ACC112 (cell line): ENCODE measurements around the gene CPSF4.

ENCODE experiments used
- H2AFZ ChIP-seq: fragments of 200-600 bp; sonication (generic); one replicate; pipeline ENCODE4 v1.6.0; 2017; ENCODE audit warnings: antibody characterized with exemption, low read length; ENCODE audit not compliant: unreplicated experiment
- H3K27ac ChIP-seq: fragments of 200-600 bp; sonication (generic); 2 replicates; pipeline ENCODE4 v1.5.1; 2014; ENCODE audit warnings: low read depth, mild to moderate bottlenecking, antibody characterized with exemption, low read length, moderate library complexity
- H3K27me3 ChIP-seq: fragments of 200-600 bp; sonication (generic); 2 replicates; pipeline ENCODE4 v1.6.1; 2014; ENCODE audit warnings: mild to moderate bottlenecking, antibody characterized with exemption, low read length, moderate library complexity, mixed read lengths; ENCODE audit not compliant: insufficient read depth
- H3K36me3 ChIP-seq: fragments of 200-600 bp; sonication (generic); 2 replicates; pipeline ENCODE4 v1.6.1; 2016; ENCODE audit warnings: mild to moderate bottlenecking, antibody characterized with exemption, low read length, moderate library complexity, mixed read lengths; ENCODE audit not compliant: insufficient read depth
- H3K4me1 ChIP-seq: fragments of 200-600 bp; sonication (generic); one replicate; pipeline ENCODE4 v1.6.1; 2016; ENCODE audit warnings: low read length, mixed read lengths; ENCODE audit not compliant: insufficient read depth, unreplicated experiment, control insufficient read depth
- H3K4me3 ChIP-seq: fragments of 200-600 bp; sonication (generic); 2 replicates; pipeline ENCODE4 v1.5.1; 2014; ENCODE audit warnings: mild to moderate bottlenecking, low read depth, low read length
- H3K79me2 ChIP-seq: fragments of 200-600 bp; sonication (generic); one replicate; pipeline ENCODE4 v1.6.0; 2016; ENCODE audit warnings: low read length; ENCODE audit not compliant: control insufficient read depth, unreplicated experiment, insufficient read depth

The CPSF4 gene

DNA sequence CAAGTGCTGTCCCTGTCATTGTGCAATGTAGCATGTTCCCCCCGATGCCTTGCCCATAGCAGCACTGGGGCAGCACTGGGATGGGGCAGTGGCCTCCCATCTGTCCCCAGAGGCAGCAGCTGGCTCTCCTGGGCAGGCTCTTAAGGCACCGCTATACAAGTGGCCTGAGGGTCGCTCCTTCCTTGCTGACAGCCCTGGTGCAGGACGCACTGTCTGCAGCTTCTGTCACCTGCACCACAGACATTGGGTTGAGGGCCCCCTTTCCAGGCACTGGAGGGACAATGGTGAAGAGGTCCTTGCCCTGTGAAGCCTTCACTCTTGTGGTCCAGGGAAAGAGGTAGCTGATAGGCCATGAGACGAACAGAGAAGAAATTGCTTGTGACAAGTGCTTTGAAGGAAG is 10.6 kb downstream of the CPSF4 start:
- no peak overlapping the region for H2AFZ ChIP-seq
- no peak overlapping the region for H3K27ac ChIP-seq
- no peaks in the 10 kb centered on the region for H3K27me3 ChIP-seq
- H3K4me3 ChIP-seq, result no peak overlapping the region
- peaks cover 24% of the 10 kb centered on the region for H3K36me3 ChIP-seq
- no peaks in the 10 kb centered on the region for H3K79me2 ChIP-seq
- H3K4me1 ChIP-seq, result no peaks in the 10 kb centered on the region

DNA sequence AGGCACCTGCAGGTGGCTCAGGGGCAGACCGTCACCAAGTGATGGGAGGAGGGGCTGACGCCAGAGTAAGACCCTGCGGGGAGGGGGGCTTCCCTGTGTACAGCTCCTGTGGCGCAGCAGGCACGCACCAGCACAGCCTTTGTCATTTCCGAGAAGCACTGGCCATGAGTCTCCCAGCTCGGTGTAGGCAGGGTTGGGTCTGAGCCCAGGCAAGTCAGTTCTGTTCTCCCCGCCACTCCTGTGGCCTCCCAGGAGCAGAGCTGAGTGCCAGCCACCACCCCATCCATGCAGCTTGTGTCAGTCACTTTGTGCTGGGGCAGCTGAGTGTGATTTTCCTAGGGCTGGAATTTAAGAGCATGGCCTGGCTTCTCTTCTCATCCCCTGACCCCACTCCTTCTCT is 13.2 kb downstream of the CPSF4 start:
- no peak overlapping the region for H2AFZ ChIP-seq
- peaks cover 20% of the 10 kb centered on the region; the same call in 1 of the 2 replicates for H3K36me3 ChIP-seq
- H3K27me3 ChIP-seq, result no peaks in the 10 kb centered on the region
- H3K4me1 ChIP-seq, result no peaks in the 10 kb centered on the region
- H3K27ac ChIP-seq, result no peak overlapping the region
- no peaks in the 10 kb centered on the region for H3K79me2 ChIP-seq
- no peak overlapping the region for H3K4me3 ChIP-seq

DNA sequence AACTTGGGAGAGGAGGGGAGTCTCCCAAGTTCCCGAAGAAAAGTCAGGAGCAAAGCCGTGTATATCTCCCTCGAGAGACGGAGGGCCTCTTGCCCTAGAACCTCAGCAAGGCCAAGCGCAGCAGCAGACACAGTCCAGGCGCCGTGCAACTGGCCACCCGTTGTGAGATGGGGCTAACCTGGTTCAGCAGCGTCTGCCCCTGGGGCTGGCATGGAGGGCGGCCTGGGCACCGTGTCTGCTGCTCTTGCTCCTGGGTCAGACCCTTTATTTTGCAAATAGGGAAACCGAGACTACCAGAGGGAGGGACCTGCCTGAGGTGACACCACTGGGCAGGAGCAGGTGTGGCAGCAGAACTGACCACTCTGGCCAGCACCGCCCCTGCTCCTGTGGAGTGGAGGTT is 13.8 kb downstream of the CPSF4 start:
- no peak overlapping the region for H3K4me3 ChIP-seq
- H3K27me3 ChIP-seq, result no peaks in the 10 kb centered on the region
- no peak overlapping the region for H3K27ac ChIP-seq
- H3K4me1 ChIP-seq, result no peaks in the 10 kb centered on the region
- no peaks in the 10 kb centered on the region for H3K79me2 ChIP-seq
- peaks cover 20% of the 10 kb centered on the region; the same call in 1 of the 2 replicates for H3K36me3 ChIP-seq
- H2AFZ ChIP-seq, result no peak overlapping the region

DNA sequence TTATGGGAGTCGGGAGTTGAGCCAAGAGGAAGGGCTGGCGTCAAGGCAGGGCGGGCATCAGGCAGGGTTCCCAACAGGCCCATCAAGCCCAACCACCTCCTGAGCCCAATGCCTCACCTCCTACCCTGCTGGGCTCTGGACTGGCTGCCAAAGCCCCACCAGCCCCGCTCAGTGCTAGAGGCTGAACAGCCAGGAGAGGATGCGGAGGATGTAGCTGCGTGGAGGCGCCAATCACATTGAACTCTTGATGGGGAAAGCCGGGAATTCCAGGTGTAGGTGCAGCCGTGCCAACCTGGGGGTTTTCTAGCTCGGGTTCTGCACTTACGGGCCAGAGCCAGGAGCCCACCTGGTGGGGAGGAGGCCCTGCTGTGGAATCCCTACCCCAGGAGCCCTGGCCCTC is 14.4 kb downstream of the CPSF4 start:
- H3K4me3 ChIP-seq, result no peak overlapping the region
- H3K36me3 ChIP-seq, result peaks cover 20% of the 10 kb centered on the region; the same call in 1 of the 2 replicates
- H3K27me3 ChIP-seq, result no peaks in the 10 kb centered on the region
- no peak overlapping the region for H2AFZ ChIP-seq
- H3K4me1 ChIP-seq, result no peaks in the 10 kb centered on the region
- H3K27ac ChIP-seq, result no peak overlapping the region
- no peaks in the 10 kb centered on the region for H3K79me2 ChIP-seq

DNA sequence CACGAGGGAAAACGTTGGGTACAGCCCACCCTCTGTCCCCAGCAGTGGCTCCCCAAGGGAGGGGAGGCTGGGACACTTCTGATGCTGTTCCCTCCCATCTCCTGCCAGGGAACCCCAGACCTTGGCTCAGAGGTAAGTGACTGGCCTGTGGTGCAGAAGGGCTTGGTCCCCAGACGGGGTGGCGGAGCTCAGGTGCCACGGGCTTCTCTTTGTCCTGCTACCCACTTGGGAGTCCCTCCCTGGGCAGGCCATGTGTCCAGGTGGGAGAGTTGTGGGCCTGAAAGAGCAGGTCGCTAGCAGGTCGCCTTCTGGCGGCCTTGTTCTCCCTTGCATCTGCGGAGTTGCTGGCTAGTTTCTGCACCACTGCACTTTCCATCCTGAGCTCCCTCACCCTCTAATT is 17.1 kb downstream of the CPSF4 start:
- Histone ChIP-seq H3K4me3 (no peak overlapping the region), H3K79me2 (peaks cover 18% of the 10 kb centered on the region), H3K27me3 (no peaks in the 10 kb centered on the region), H3K4me1 (no peaks in the 10 kb centered on the region), H3K27ac (no peak overlapping the region), H2AFZ (no peak overlapping the region), H3K36me3 (peaks cover 10% of the 10 kb centered on the region)

DNA sequence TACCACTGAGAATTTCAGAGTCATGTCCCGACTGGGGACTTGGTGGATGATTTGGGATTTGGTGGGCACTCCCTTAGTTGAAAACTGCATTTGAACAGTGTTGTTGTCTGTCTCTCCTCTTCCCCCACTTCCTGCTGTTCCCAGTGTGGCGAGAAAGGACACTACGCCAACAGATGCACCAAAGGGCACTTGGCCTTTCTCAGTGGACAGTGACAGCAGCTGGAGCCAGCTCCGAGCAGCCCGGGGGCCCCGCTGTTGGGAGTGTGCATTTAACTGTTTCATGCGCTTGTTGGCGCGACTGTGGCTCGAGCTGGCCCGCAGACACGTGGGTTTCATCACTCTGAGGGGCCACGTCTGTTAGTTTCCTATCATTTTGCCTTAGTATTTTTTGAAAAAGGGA is 17.5 kb downstream of the CPSF4 start:
- Histone ChIP-seq H3K27me3 (no peaks in the 10 kb centered on the region), H3K79me2 (peaks cover 22% of the 10 kb centered on the region), H3K4me3 (no peak overlapping the region), H3K4me1 (no peaks in the 10 kb centered on the region), H2AFZ (no peak overlapping the region), H3K27ac (no peak overlapping the region), H3K36me3 (peaks cover 10% of the 10 kb centered on the region)

DNA sequence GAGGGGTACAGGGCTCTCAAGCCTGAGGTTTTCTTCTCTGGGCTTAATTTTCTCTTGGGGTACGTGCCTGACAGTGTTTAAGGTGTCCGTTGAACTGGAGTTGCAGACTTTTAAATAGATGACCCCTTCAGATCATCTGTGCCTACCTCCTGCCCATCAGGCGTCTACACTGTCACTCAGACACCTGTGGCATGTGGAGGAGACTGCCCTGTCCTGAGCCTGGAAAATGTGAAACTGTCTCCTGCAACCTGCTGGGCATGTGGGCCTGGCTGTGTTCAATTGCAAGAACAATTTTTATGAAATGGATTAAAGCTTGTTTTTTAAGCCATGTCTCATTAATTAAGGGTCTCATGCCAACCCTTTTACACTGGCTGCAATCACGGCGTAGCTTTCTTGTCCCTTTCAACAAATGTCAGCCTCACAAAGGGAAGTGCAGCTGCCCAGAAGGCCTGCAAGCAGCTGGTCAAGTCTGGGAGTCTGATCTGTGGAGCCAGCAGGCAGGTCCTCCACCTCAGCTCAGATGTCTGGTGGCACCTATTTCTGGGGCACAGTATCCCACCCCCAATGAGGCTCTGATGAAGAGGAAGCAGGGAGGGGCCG is 18.4 kb downstream of the CPSF4 start:
- H3K4me3 ChIP-seq, result no peak overlapping the region
- H3K27me3 ChIP-seq, result no peaks in the 10 kb centered on the region
- no peaks in the 10 kb centered on the region for H3K4me1 ChIP-seq
- no peak overlapping the region for H3K27ac ChIP-seq
- peaks cover 30% of the 10 kb centered on the region for H3K79me2 ChIP-seq
- no peak overlapping the region for H2AFZ ChIP-seq
- peaks cover 10% of the 10 kb centered on the region for H3K36me3 ChIP-seq

DNA sequence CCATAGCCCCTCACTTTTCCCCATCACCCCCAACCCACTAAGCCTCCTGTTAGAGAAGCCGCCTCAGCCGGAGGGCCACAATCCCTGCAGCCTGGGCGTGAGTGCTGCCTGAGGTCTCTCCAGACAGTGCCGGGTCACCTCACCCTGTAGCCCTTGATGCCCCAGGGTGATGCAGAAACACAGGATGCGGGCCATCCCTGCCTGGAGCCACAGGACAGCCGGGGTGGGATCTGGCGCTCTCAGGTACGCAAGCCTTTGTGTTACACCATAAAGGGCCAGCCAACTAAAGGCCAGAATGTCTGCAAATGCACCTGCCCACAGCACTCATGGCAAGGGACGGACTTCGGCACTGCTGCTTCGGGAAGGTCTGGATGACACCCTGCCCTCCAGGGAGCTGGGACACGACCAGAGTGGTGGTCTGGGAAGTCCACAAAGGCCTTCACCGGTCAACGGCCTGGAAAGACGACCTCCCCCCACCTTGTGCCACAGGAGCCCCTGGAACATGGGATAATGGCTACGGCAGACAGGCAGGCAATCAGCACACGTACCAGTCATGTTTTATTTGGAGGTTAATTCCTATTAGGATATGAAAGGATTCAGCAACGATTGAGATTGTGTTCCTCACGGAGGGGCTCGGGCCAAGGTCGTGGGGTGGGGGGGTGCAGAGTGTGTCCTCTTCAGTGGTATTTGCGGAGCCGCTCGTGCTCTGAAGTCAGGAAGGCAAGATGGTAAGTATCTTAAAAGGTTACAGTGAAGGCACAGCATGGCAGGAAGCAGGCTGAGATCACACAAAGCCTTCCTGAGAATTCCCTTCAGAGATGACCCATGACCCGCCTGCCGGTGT is 19.1 kb downstream of the CPSF4 start:
- Histone ChIP-seq H3K36me3 (peaks cover 10% of the 10 kb centered on the region), H3K27ac (no peak overlapping the region), H2AFZ (no peak overlapping the region), H3K27me3 (no peaks in the 10 kb centered on the region), H3K79me2 (peaks cover 36% of the 10 kb centered on the region), H3K4me3 (no peak overlapping the region), H3K4me1 (no peaks in the 10 kb centered on the region)

DNA sequence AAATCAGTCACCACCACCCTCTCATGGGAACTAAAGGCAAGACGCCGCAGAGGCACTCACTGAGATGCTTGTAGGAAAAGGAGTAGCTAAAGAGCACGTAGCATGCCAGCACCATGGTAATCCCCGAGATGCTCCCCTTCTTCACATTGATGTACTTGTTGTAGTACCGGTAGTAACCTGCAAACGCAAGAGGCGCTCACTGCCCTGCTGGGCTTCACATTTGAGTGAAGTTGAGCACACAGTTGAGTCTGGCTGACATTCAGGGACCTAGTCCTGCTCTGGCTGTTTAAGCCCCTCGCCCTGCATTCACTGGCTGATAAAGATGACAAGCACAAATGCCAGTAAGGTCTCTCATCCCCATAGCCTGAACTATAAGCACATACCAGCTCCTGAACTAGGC is 20.3 kb downstream of the CPSF4 start:
- Histone ChIP-seq H2AFZ (no peak overlapping the region), H3K4me3 (no peak overlapping the region), H3K79me2 (peaks cover 48% of the 10 kb centered on the region), H3K36me3 (peaks cover 13% of the 10 kb centered on the region), H3K27me3 (no peaks in the 10 kb centered on the region), H3K4me1 (no peaks in the 10 kb centered on the region), H3K27ac (no peak overlapping the region)

DNA sequence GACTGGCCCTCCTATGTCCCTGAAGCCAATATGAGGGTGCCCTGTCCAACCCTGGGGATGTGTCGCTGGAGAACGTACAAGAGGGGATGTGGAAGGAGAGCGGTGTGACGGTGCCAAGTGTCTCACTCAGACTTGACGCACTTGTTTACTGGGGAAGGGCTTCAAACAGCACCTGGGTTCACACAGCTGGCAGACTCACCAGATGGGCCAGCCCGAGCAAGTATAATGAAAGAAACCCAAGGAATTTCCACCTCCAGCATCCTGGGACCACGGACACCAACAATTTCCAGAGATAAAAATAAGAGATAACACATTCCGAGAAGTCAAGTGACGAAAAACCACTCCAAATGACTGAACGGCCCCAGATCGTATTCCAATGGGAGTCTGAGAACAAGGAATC is 21.9 kb downstream of the CPSF4 start:
- no peaks in the 10 kb centered on the region for H3K27me3 ChIP-seq
- no peaks in the 10 kb centered on the region for H3K4me1 ChIP-seq
- no peak overlapping the region for H3K4me3 ChIP-seq
- no peak overlapping the region for H2AFZ ChIP-seq
- peaks cover 64% of the 10 kb centered on the region for H3K79me2 ChIP-seq
- H3K27ac ChIP-seq, result no peak overlapping the region
- peaks cover 9% of the 10 kb centered on the region for H3K36me3 ChIP-seq

DNA sequence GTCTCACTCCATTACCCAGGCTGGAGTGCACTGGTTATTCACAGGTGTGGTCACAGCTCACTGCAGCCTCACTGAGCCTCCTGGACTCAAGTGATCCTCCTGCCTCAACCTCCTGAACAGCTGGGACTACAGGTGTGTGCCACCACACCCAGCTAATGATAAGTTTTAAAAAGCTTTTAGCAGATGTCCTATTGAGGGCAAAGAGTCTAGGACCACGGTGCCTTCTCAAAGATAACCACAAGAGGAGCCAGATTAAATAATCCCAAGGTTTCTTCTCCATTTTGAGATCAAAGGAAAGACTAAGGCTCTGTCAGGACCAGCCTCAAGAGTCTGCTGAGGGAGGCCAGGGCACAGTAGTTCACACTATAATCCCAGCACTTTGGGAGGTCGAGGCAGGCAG is 22.5 kb downstream of the CPSF4 start:
- Histone ChIP-seq H3K27ac (no peak overlapping the region), H2AFZ (no peak overlapping the region), H3K27me3 (no peaks in the 10 kb centered on the region), H3K79me2 (peaks cover 69% of the 10 kb centered on the region), H3K4me1 (no peaks in the 10 kb centered on the region), H3K36me3 (peaks cover 9% of the 10 kb centered on the region), H3K4me3 (no peak overlapping the region)
